Measurements from ENCODE around the gene FES. TPM values are rescaled to one million over a fixed set of nuclear protein-coding genes. Genes with fewer than 3 reads are reported as not detected.

The FES gene
- 10 to 100 TPM; 15.6 to 21.0 (median 18.0) TPM for total RNA-seq
- 17.6 TPM for polyA plus RNA-seq
- long read RNA-seq, donor 1, transcript FES-201 (19 exons, 2,829 nt): major isoform, 18 of 56 reads
- long read RNA-seq, donor 1, partial matches to known transcripts: 10 of 56 reads
- long read RNA-seq, donor 1, other reads (novel, unspliced or antisense): 27 of 56 reads
- long read RNA-seq, donor 2, transcript FES-201 (19 exons, 2,829 nt): major isoform, 6 of 27 reads
- long read RNA-seq, donor 2, partial matches to known transcripts: 4 of 27 reads
- long read RNA-seq, donor 2, other reads (novel, unspliced or antisense): 17 of 27 reads
- long read RNA-seq, donor 3, transcript FES-201 (19 exons, 2,829 nt): major isoform, 18 of 96 reads
- long read RNA-seq, donor 3, partial matches to known transcripts: 11 of 96 reads
- long read RNA-seq, donor 3, other reads (novel, unspliced or antisense): 67 of 96 reads
- long read RNA-seq, donor 4, transcript FES-201 (19 exons, 2,829 nt): major isoform, 12 of 33 reads
- long read RNA-seq, donor 4, partial matches to known transcripts: 3 of 33 reads
- long read RNA-seq, donor 4, other reads (novel, unspliced or antisense): 16 of 33 reads

GRCh38 chr15:90883976-90884718, at the start of gene FES:
TSS of gene FES (plus strand) at chr15:90884504. CDS start at chr15:90885046, 542 bp downstream.
- WGBS: 4% methylated on average over 58 of the region's 58 CpGs
- intact Hi-C loops (cut with DNase I): loop anchor here in 1 of 4 donors (2.0 to 10.0 kb wide), 2 partner anchors 169 to 233 kb away; partner anchors contain the start of gene BLM
- no peaks in the 10 kb centered on the region for H3K27me3 ChIP-seq (ENCODE audit: control insufficient read depth, insufficient read depth)

GRCh38 chr15:90834626-90835025, 49.7 kb upstream of the FES start:
- Histone ChIP-seq H3K27ac (ENCODE audit: low read length) (no peak overlapping the region), H3K27me3 (ENCODE audit: control insufficient read depth, insufficient read depth) (no peaks in the 10 kb centered on the region), H3K4me1 (ENCODE audit: control insufficient read depth, insufficient read depth, low read length) (no peaks in the 10 kb centered on the region), H3K4me3 (ENCODE audit: low read length) (no peak overlapping the region), H3K9me3 (ENCODE audit: control insufficient read depth, low read length) (no peaks in the 10 kb centered on the region)
- WGBS: 84% methylated on average over 5 of the region's 5 CpGs
- DNase-seq (no peak), ATAC-seq (no peak)
- intact Hi-C loops (cut with DNase I): no loop called here

More at GRCh38 chr15:90883976-90884718, at the start of gene FES:
- Histone ChIP-seq H3K4me1 (ENCODE audit: control insufficient read depth, insufficient read depth, low read length) (peaks cover 4% of the 10 kb centered on the region), H3K4me3 (ENCODE audit: low read length) (peak within 1 kb of the TSS; percentile 66), H3K27ac (ENCODE audit: low read length) (peak within 1 kb of the TSS; percentile 92), H3K9me3 (ENCODE audit: control insufficient read depth, low read length) (no peaks in the 10 kb centered on the region)
- peak; percentile 82 to 94 (median 92) for DNase-seq
- ATAC-seq: peak; percentile 82 to 85

DNA sequence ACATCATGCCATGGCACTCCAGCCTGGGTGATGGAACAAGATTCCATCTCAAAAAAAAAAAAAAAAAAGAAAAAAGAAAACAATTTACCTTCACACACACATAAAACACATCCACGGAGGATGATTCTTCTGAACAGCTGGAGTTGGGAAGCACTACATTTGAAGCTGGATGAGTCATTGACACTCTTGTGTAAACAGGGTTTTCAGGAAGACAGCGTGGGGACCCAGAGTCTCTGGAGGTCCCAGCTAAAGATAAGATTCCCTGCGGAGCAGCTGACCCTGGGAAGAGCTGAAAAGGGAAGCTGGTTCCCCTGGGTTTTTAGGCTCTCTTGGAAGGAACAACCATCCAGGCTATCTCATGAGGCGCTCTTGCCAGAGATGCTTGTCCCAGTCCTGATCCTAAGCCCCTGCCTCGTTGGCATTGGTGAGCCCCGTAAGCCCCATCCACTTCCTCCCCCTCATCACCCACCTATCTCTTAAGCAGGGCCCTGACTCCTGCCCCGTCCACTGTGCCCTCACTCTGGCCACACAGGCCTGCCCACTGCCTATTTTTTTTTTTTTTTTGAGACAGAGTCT, 47.9 kb upstream of the FES start:
- Histone ChIP-seq H3K27me3 (ENCODE audit: control insufficient read depth, insufficient read depth) (no peaks in the 10 kb centered on the region), H3K4me1 (ENCODE audit: control insufficient read depth, insufficient read depth, low read length) (no peaks in the 10 kb centered on the region), H3K9me3 (ENCODE audit: control insufficient read depth, low read length) (no peaks in the 10 kb centered on the region), H3K4me3 (ENCODE audit: low read length) (no peak overlapping the region), H3K27ac (ENCODE audit: low read length) (no peak overlapping the region)
- 53% methylated on average over 7 of the region's 7 CpGs for WGBS
- intact Hi-C loops (cut with DNase I): no loop called here
- ATAC-seq: peak in 1 of 2 donors; percentile 45
- DNase-seq: no peak

- H3K27me3 ChIP-seq (ENCODE audit: control insufficient read depth, insufficient read depth): no peaks in the 10 kb centered on the region
- intact Hi-C loops (cut with DNase I): no loop called here
- H3K4me3 ChIP-seq (ENCODE audit: low read length): no peak overlapping the region
- no peaks in the 10 kb centered on the region for H3K4me1 ChIP-seq (ENCODE audit: control insufficient read depth, insufficient read depth, low read length)
- ATAC-seq (no peak), DNase-seq (no peak)
- no peak overlapping the region for H3K27ac ChIP-seq (ENCODE audit: low read length)
- no peaks in the 10 kb centered on the region for H3K9me3 ChIP-seq (ENCODE audit: control insufficient read depth, low read length)
- WGBS: 83% methylated on average over 11 of the region's 11 CpGs
These were observed 47.2 kb upstream of the FES start for GRCh38 chr15:90837094-90837493.

- intact Hi-C loops (cut with DNase I): no loop called here
- Histone ChIP-seq H3K9me3 (ENCODE audit: control insufficient read depth, low read length) (no peaks in the 10 kb centered on the region), H3K27ac (ENCODE audit: low read length) (no peak overlapping the region), H3K4me1 (ENCODE audit: control insufficient read depth, insufficient read depth, low read length) (no peaks in the 10 kb centered on the region), H3K4me3 (ENCODE audit: low read length) (no peak overlapping the region), H3K27me3 (ENCODE audit: control insufficient read depth, insufficient read depth) (no peaks in the 10 kb centered on the region)
- ATAC-seq (no peak), DNase-seq (no peak)
- WGBS: 71% methylated on average over 15 of the region's 15 CpGs
These were observed 46.2 kb upstream of the FES start for GRCh38 chr15:90838139-90838538.

GRCh38 chr15:90838544-90838943, 45.8 kb upstream of the FES start:
- 91% methylated on average over 15 of the region's 15 CpGs for WGBS
- intact Hi-C loops (cut with DNase I): no loop called here
- no peaks in the 10 kb centered on the region for H3K9me3 ChIP-seq (ENCODE audit: control insufficient read depth, low read length)
- ATAC-seq: no peak
- no peak overlapping the region for H3K4me3 ChIP-seq (ENCODE audit: low read length)
- DNase-seq: no peak
- no peaks in the 10 kb centered on the region for H3K27me3 ChIP-seq (ENCODE audit: control insufficient read depth, insufficient read depth)
- no peak overlapping the region for H3K27ac ChIP-seq (ENCODE audit: low read length)
- no peaks in the 10 kb centered on the region for H3K4me1 ChIP-seq (ENCODE audit: control insufficient read depth, insufficient read depth, low read length)

GRCh38 chr15:90839187-90840071, 44.9 kb upstream of the FES start:
- no peaks in the 10 kb centered on the region for H3K27me3 ChIP-seq (ENCODE audit: control insufficient read depth, insufficient read depth)
- H3K27ac ChIP-seq (ENCODE audit: low read length): no peak overlapping the region
- WGBS: 58% methylated on average over 19 of the region's 19 CpGs
- no peaks in the 10 kb centered on the region for H3K9me3 ChIP-seq (ENCODE audit: control insufficient read depth, low read length)
- ATAC-seq (peak; percentile 63 to 72), DNase-seq (no peak)
- intact Hi-C loops (cut with DNase I): no loop called here
- H3K4me1 ChIP-seq (ENCODE audit: control insufficient read depth, insufficient read depth, low read length): no peaks in the 10 kb centered on the region
- no peak overlapping the region for H3K4me3 ChIP-seq (ENCODE audit: low read length)

- intact Hi-C loops (cut with DNase I): no loop called here
- no peak overlapping the region for H3K4me3 ChIP-seq (ENCODE audit: low read length)
- H3K27me3 ChIP-seq (ENCODE audit: control insufficient read depth, insufficient read depth): no peaks in the 10 kb centered on the region
- DNase-seq (no peak), ATAC-seq (no peak)
- 94% methylated on average over 18 of the region's 18 CpGs for WGBS
- H3K27ac ChIP-seq (ENCODE audit: low read length): no peak overlapping the region
- no peaks in the 10 kb centered on the region for H3K4me1 ChIP-seq (ENCODE audit: control insufficient read depth, insufficient read depth, low read length)
- no peaks in the 10 kb centered on the region for H3K9me3 ChIP-seq (ENCODE audit: control insufficient read depth, low read length)
These were observed 44.0 kb upstream of the FES start for GRCh38 chr15:90840157-90840855.

DNA sequence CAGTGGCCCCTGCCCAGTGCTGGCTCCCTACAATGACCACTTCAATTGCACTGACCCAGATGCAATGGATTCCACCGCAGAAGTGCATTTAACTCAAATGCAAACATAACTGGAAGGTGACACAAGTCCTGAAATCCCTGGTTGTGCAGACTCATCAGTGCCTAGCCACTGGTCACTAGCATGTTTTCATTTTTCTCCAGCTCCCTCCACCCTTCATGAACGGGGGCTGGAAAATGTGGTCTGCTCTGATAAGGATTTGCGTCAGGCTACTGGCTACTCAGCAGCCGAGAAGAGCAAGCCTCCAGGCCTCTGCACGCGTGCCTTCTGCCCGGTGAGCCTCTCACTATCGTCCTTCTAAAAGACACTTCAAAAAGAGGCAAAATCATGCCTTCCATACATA, 43.4 kb upstream of the FES start:
- intact Hi-C loops (cut with DNase I): no loop called here
- H3K4me3 ChIP-seq (ENCODE audit: low read length): no peak overlapping the region
- no peak overlapping the region for H3K27ac ChIP-seq (ENCODE audit: low read length)
- H3K4me1 ChIP-seq (ENCODE audit: control insufficient read depth, insufficient read depth, low read length): no peaks in the 10 kb centered on the region
- no peak for DNase-seq
- no peak for ATAC-seq
- H3K27me3 ChIP-seq (ENCODE audit: control insufficient read depth, insufficient read depth): no peaks in the 10 kb centered on the region
- 57% methylated on average over 8 of the region's 8 CpGs for WGBS
- no peaks in the 10 kb centered on the region for H3K9me3 ChIP-seq (ENCODE audit: control insufficient read depth, low read length)

DNA sequence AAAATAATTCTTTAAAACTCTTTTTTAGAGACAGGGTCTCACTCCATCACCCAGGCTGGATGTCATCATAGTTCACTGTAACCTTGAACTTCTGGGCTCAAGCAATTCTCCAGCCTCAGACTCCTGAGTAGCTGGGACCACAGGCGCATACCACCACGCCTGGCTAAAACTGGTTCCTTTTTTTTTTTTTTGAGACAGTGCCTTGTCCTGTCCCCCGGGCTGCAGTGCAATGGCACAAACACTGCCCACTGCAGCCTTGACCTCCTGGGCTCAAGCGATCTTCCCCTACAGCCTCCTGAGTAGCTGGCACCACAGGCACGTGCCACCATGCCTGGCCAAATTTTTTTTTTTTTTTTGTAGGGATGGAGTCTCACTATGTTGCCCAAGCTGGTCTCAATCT, 39.6 kb upstream of the FES start:
- H3K4me1 ChIP-seq (ENCODE audit: control insufficient read depth, insufficient read depth, low read length): no peaks in the 10 kb centered on the region
- H3K27ac ChIP-seq (ENCODE audit: low read length): no peak overlapping the region
- peak in 1 of 2 donors; percentile 19 for ATAC-seq
- 72% methylated on average over 5 of the region's 5 CpGs for WGBS
- H3K27me3 ChIP-seq (ENCODE audit: control insufficient read depth, insufficient read depth): no peaks in the 10 kb centered on the region
- intact Hi-C loops (cut with DNase I): no loop called here
- no peaks in the 10 kb centered on the region for H3K9me3 ChIP-seq (ENCODE audit: control insufficient read depth, low read length)
- no peak overlapping the region for H3K4me3 ChIP-seq (ENCODE audit: low read length)
- DNase-seq: no peak

Data from right cardiac atrium (tissue), 5 donors.